Naive thymus-derived CD8-positive, alpha-beta T cell (primary cell): ENCODE measurements around the gene CTIF. TPM values are rescaled to one million over a fixed set of nuclear protein-coding genes. Genes with fewer than 3 reads are reported as not detected.

ENCODE experiments used
- ATAC-seq, 2 donors: fragments of 150-1000 bp; cut with Tn5 transposase in 1 of 2; sonication (Bioruptor Pico), chemical (Tn5 transposase) in 1 of 2; 1 replicate in 1 of 2; 2 replicates in 1 of 2; pipeline ENCODE4 v1.10.0; 2021; ENCODE audit warnings: mild to moderate bottlenecking in 2 of 2, moderate library complexity in 2 of 2
- POLR2A ChIA-PET: fragments of 350-600 bp; sonication (Branson Sonifier 250); formaldehyde crosslinking; loops from one replicate; lab custom pipeline; 2021; ENCODE audit warnings: antibody characterized with exemption; lab: Charles Lee
- DNase-seq, 10 donors: peaks; one replicate each; pipeline versions ENCODE4 v3.0.0 to v3.0.0-alpha.2; 2020 to 2022
- H3K27ac Mint-ChIP-seq, 10 donors: one replicate each; pipeline ENCODE4 v1.8.0; 2020 to 2022; ENCODE audit warnings: mild to moderate bottlenecking in 10 of 10, mixed read lengths in 10 of 10, moderate library complexity in 4 of 10, inconsistent platforms in 1 of 10
- H3K27me3 Mint-ChIP-seq, 5 donors: one replicate each; pipeline ENCODE4 v1.8.0; 2021 to 2022; ENCODE audit warnings: mixed read lengths in 5 of 5
- H3K36me3 Mint-ChIP-seq, 3 donors: one replicate each; pipeline ENCODE4 v1.8.0; 2020 to 2022; ENCODE audit warnings: mixed read lengths in 3 of 3, mild to moderate bottlenecking in 2 of 3, inconsistent platforms in 1 of 3
- H3K4me1 Mint-ChIP-seq, 4 donors: one replicate each; pipeline ENCODE4 v1.8.0; 2021 to 2022; ENCODE audit warnings: mixed read lengths in 4 of 4
- H3K4me3 Mint-ChIP-seq, 10 donors: one replicate each; pipeline ENCODE4 v1.8.0; 2020 to 2022; ENCODE audit warnings: mild to moderate bottlenecking in 10 of 10, mixed read lengths in 10 of 10, moderate library complexity in 6 of 10, inconsistent platforms in 1 of 10
- H3K9me3 Mint-ChIP-seq, 9 donors: one replicate each; pipeline ENCODE4 v1.8.0; 2020 to 2022; ENCODE audit warnings: mixed read lengths in 9 of 9, mild to moderate bottlenecking in 3 of 9, inconsistent platforms in 1 of 9, moderate library complexity in 1 of 9
- polyA plus RNA-seq, 3 donors: library from polyadenylated mRNA; unstranded; fragments of 300-500 nt; fragmentation: Illumina TruSeq; gene quantifications; one replicate each; pipeline ENCODE4 v1.2.3, GENCODE V29; 2021
- total RNA-seq, 8 experiments: library from RNA in 2 of 8; stranded (reverse) in 2 of 8; gene quantifications; one replicate each; pipeline ENCODE4 v1.2.3 and lab custom pipeline; 2021 to 2026

Gene CTIF
- total and polyA plus RNA-seq, 5 experiments from 2014 or later: 0.06 to 3.4 (median 2.0) TPM; not detected in 2

GRCh38 chr18:48796491-48797205 lies 257.8 kb downstream of the CTIF start:
- H3K27ac Mint-ChIP-seq: peak overlapping the region in 1 of 10 donors; percentile 25
- peaks cover 0 to 18% (median 4%) of the 10 kb centered on the region in 4 donors for H3K4me1 Mint-ChIP-seq
- H3K9me3 Mint-ChIP-seq: no peaks in the 10 kb centered on the region
- peak in 1 of 10 donors; percentile 32 for DNase-seq
- POLR2A ChIA-PET: no interaction called here
- H3K4me3 Mint-ChIP-seq: peak overlapping the region in 1 of 10 donors; percentile 10
- no peaks in the 10 kb centered on the region for H3K36me3 Mint-ChIP-seq
- no peaks in the 10 kb centered on the region for H3K27me3 Mint-ChIP-seq
- ATAC-seq: no peak

- Mint-ChIP-seq H3K27ac (no peak overlapping the region), H3K4me3 (no peak overlapping the region), H3K4me1 (peaks cover 0 to 19% (median 6%) of the 10 kb centered on the region in 4 donors), H3K36me3 (no peaks in the 10 kb centered on the region), H3K27me3 (no peaks in the 10 kb centered on the region), H3K9me3 (no peaks in the 10 kb centered on the region)
- DNase-seq (no peak), ATAC-seq (no peak)
- POLR2A ChIA-PET: no interaction called here
These were observed 259.0 kb downstream of the CTIF start for GRCh38 chr18:48797841-48798255.

GRCh38 chr18:48798334-48799245 lies 259.8 kb downstream of the CTIF start:
- Mint-ChIP-seq H3K9me3 (no peaks in the 10 kb centered on the region), H3K27ac (no peak overlapping the region), H3K27me3 (no peaks in the 10 kb centered on the region), H3K4me3 (no peak overlapping the region), H3K4me1 (peaks cover 0 to 19% (median 5%) of the 10 kb centered on the region in 4 donors), H3K36me3 (no peaks in the 10 kb centered on the region)
- DNase-seq: peak in 1 of 10 donors; percentile 30
- no peak for ATAC-seq
- POLR2A ChIA-PET: no interaction called here

GRCh38 chr18:48799724-48800315 lies 261.0 kb downstream of the CTIF start:
- H3K4me1 Mint-ChIP-seq: peaks cover 0 to 19% (median 5%) of the 10 kb centered on the region in 4 donors
- H3K27me3 Mint-ChIP-seq: no peaks in the 10 kb centered on the region
- ATAC-seq: no peak
- H3K27ac Mint-ChIP-seq: no peak overlapping the region
- H3K9me3 Mint-ChIP-seq: no peaks in the 10 kb centered on the region
- H3K4me3 Mint-ChIP-seq: no peak overlapping the region
- no peaks in the 10 kb centered on the region for H3K36me3 Mint-ChIP-seq
- POLR2A ChIA-PET: no interaction called here
- DNase-seq: peak in 1 of 10 donors; percentile 11

GRCh38 chr18:48800466-48800865 lies 261.6 kb downstream of the CTIF start:
- Mint-ChIP-seq H3K27me3 (no peaks in the 10 kb centered on the region), H3K4me1 (peaks cover 0 to 20% (median 6%) of the 10 kb centered on the region in 4 donors), H3K4me3 (no peak overlapping the region), H3K9me3 (no peaks in the 10 kb centered on the region), H3K36me3 (no peaks in the 10 kb centered on the region), H3K27ac (peak overlapping the region in 1 of 10 donors; percentile 50)
- no peak for ATAC-seq
- POLR2A ChIA-PET: no interaction called here
- DNase-seq: peak in 1 of 10 donors; percentile 28

- POLR2A ChIA-PET: no interaction called here
- H3K27ac Mint-ChIP-seq: peak overlapping the region in 1 of 10 donors; percentile 8
- H3K4me1 Mint-ChIP-seq: peaks cover 4 to 25% (median 11%) of the 10 kb centered on the region in 4 donors
- no peaks in the 10 kb centered on the region for H3K27me3 Mint-ChIP-seq
- DNase-seq: peak in 1 of 10 donors; percentile 55
- no peaks in the 10 kb centered on the region for H3K9me3 Mint-ChIP-seq
- H3K4me3 Mint-ChIP-seq: no peak overlapping the region
- H3K36me3 Mint-ChIP-seq: no peaks in the 10 kb centered on the region
- ATAC-seq: no peak
These were observed 262.3 kb downstream of the CTIF start for GRCh38 chr18:48800876-48801727.

GRCh38 chr18:48801728-48802542 lies 263.1 kb downstream of the CTIF start:
- H3K4me3 Mint-ChIP-seq: no peak overlapping the region
- peak overlapping the region in 5 of 10 donors; percentile 23 to 70 (median 51) for H3K27ac Mint-ChIP-seq
- ATAC-seq (no peak), DNase-seq (peak in 1 of 10 donors; percentile 30)
- POLR2A ChIA-PET: no interaction called here
- H3K4me1 Mint-ChIP-seq: peaks cover 11 to 34% (median 18%) of the 10 kb centered on the region in 4 donors
- no peaks in the 10 kb centered on the region for H3K9me3 Mint-ChIP-seq
- H3K36me3 Mint-ChIP-seq: no peaks in the 10 kb centered on the region
- no peaks in the 10 kb centered on the region for H3K27me3 Mint-ChIP-seq

GRCh38 chr18:48802543-48803290 lies 263.9 kb downstream of the CTIF start:
- Mint-ChIP-seq H3K4me1 (peaks cover 13 to 36% (median 22%) of the 10 kb centered on the region in 4 donors), H3K27ac (peak overlapping the region in 6 of 10 donors; percentile 23 to 70 (median 50)), H3K4me3 (no peak overlapping the region), H3K27me3 (no peaks in the 10 kb centered on the region), H3K36me3 (no peaks in the 10 kb centered on the region), H3K9me3 (no peaks in the 10 kb centered on the region)
- no peak for ATAC-seq
- POLR2A ChIA-PET: no interaction called here
- DNase-seq: no peak

- H3K4me1 Mint-ChIP-seq: peaks cover 13 to 30% (median 22%) of the 10 kb centered on the region in 4 donors
- peak overlapping the region in 3 of 10 donors; percentile 14 to 32 (median 24) for H3K27ac Mint-ChIP-seq
- no peaks in the 10 kb centered on the region for H3K27me3 Mint-ChIP-seq
- DNase-seq (no peak), ATAC-seq (no peak)
- peak overlapping the region in 1 of 10 donors; percentile 14 for H3K4me3 Mint-ChIP-seq
- no peaks in the 10 kb centered on the region for H3K36me3 Mint-ChIP-seq
- no peaks in the 10 kb centered on the region for H3K9me3 Mint-ChIP-seq
- POLR2A ChIA-PET: no interaction called here
These were observed 264.7 kb downstream of the CTIF start for GRCh38 chr18:48803518-48803917.

GRCh38 chr18:48803951-48804855 lies 265.4 kb downstream of the CTIF start:
- H3K9me3 Mint-ChIP-seq: no peaks in the 10 kb centered on the region
- H3K27ac Mint-ChIP-seq: peak overlapping the region in 4 of 10 donors; percentile 5 to 53 (median 18)
- POLR2A ChIA-PET: no interaction called here
- H3K36me3 Mint-ChIP-seq: no peaks in the 10 kb centered on the region
- H3K27me3 Mint-ChIP-seq: no peaks in the 10 kb centered on the region
- no peak overlapping the region for H3K4me3 Mint-ChIP-seq
- DNase-seq (no peak), ATAC-seq (no peak)
- H3K4me1 Mint-ChIP-seq: peaks cover 13 to 28% (median 22%) of the 10 kb centered on the region in 4 donors
